Hepatocyte (in vitro differentiated cells): ENCODE measurements around the gene DDX18.

Experiments used
- EZH2 ChIP-seq: fragments of 200-600 bp; sonication (generic); IDR thresholded peaks from 2 replicates; pipeline ENCODE4 v1.6.1; 2016; ENCODE audit warnings: antibody characterized with exemption, mild to moderate bottlenecking, borderline replicate concordance
- TF ChIP-seq, protein P1 (sequence below): fragments of 200-600 bp; sonication (generic); IDR thresholded peaks from 2 replicates; pipeline ENCODE4 v1.5.1; 2016; ENCODE audit warnings: antibody characterized with exemption, mild to moderate bottlenecking; ENCODE audit not compliant: poor library complexity

DNA sequence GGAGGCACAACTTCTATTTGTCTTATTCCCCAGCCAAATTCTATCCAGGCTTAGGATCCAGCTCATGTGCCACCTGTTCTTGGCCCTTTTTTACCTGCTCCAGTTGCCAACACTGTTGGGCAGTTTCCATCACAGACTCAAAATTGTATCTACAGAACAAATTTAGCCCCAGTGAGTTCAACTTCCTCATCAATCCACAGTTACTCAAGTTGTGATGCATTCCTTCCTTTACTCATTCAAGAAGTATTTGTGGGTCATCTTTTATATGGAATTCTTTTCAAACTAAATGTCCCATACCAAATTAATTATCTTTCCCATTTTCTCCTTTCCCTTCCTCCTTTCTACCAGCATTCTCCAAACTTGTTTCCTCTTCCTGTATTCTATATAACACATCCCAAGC, 12.7 kb upstream of the DDX18 start:
- TF ChIP-seq, protein P1, sequence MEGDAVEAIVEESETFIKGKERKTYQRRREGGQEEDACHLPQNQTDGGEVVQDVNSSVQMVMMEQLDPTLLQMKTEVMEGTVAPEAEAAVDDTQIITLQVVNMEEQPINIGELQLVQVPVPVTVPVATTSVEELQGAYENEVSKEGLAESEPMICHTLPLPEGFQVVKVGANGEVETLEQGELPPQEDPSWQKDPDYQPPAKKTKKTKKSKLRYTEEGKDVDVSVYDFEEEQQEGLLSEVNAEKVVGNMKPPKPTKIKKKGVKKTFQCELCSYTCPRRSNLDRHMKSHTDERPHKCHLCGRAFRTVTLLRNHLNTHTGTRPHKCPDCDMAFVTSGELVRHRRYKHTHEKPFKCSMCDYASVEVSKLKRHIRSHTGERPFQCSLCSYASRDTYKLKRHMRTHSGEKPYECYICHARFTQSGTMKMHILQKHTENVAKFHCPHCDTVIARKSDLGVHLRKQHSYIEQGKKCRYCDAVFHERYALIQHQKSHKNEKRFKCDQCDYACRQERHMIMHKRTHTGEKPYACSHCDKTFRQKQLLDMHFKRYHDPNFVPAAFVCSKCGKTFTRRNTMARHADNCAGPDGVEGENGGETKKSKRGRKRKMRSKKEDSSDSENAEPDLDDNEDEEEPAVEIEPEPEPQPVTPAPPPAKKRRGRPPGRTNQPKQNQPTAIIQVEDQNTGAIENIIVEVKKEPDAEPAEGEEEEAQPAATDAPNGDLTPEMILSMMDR = no peak
- no peak for TF ChIP-seq EZH2
